22Rv1 (cell line): Measurements from ENCODE around the gene KIAA1210.

Experiments
- H3K27ac ChIP-seq: fragments of 450-650 bp; 2 replicates; pipeline ENCODE4 v1.5.1; 2017
- CTCF ChIP-seq: fragments of 450-650 bp; IDR thresholded peaks from 2 replicates; pipeline ENCODE4 v1.5.1; 2017; ENCODE audit warnings: mild to moderate bottlenecking
- ZFX ChIP-seq: fragments of 450-650 bp; IDR thresholded peaks from 2 replicates; pipeline ENCODE4 v1.6.1; 2017; ENCODE audit warnings: antibody characterized with exemption, borderline replicate concordance

Gene KIAA1210

GRCh38 chrX:119127650-119128049 is at the start of gene KIAA1210:
Gene KIAA1210 (minus strand): TSS chrX:119127812. CDS start chrX:119123642, 4,170 bp downstream.
- no peak within 1 kb of the TSS for H3K27ac ChIP-seq
- TF ChIP-seq CTCF, result no peak
- TF ChIP-seq ZFX, result no peak

GRCh38 chrX:119177278-119177677 is 49.7 kb upstream of the KIAA1210 start:
- TF ChIP-seq ZFX (no peak), CTCF (no peak)
- no peak overlapping the region for H3K27ac ChIP-seq

- no peak overlapping the region for H3K27ac ChIP-seq
These were observed 47.3 kb upstream of the KIAA1210 start for GRCh38 chrX:119174900-119175299.

GRCh38 chrX:119168104-119168503 is 40.5 kb upstream of the KIAA1210 start:
- TF ChIP-seq CTCF (no peak), ZFX (no peak)
- H3K27ac ChIP-seq, result no peak overlapping the region

More at GRCh38 chrX:119174900-119175299, 47.3 kb upstream of the KIAA1210 start:
- TF ChIP-seq CTCF, result no peak
- TF ChIP-seq ZFX, result no peak

DNA sequence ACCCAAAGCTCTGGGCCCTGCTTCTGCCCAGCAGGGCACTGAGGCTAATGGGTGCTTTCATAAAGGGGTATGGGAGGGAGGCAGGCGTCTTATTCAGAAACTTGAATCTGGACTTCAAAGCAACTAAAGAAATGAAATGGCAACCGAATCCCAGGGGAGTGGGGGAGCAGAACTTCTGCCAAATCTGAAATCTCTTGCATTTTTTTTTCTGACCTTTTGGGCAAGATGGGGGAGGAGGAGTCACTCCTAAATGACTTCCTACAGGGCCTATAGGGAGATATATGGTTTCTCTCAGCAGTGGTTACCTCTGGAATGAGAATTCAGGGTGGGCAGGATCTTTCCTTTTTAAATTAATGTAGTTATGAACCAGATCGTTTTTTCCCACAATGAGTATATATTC is 30.6 kb upstream of the KIAA1210 start:
- TF ChIP-seq CTCF, result no peak
- no peak for TF ChIP-seq ZFX
- no peak overlapping the region for H3K27ac ChIP-seq

GRCh38 chrX:119156241-119156640 is 28.6 kb upstream of the KIAA1210 start:
- TF ChIP-seq ZFX (no peak), CTCF (no peak)
- no peak overlapping the region for H3K27ac ChIP-seq

- H3K27ac ChIP-seq, result no peak overlapping the region
- no peak for TF ChIP-seq ZFX
These were observed 27.9 kb upstream of the KIAA1210 start for GRCh38 chrX:119155416-119156035.

- TF ChIP-seq ZFX, result no peak
- TF ChIP-seq CTCF, result no peak
These were observed 23.4 kb upstream of the KIAA1210 start for GRCh38 chrX:119151051-119151380.

More at GRCh38 chrX:119151051-119151380, 23.4 kb upstream of the KIAA1210 start:
- H3K27ac ChIP-seq, result no peak overlapping the region
